CD4-positive, alpha-beta T cell (primary cell): ENCODE measurements around the gene NKAIN4. TPM values are rescaled to one million over a fixed set of nuclear protein-coding genes. Genes with fewer than 3 reads are reported as not detected.

Source experiments
- ATAC-seq: fragments of 200-7000 bp; cut with Tn5 transposase; one replicate; pipeline ENCODE4 v1.10.0; 2022; ENCODE audit warnings: mild to moderate bottlenecking; ENCODE audit not compliant: poor library complexity
- CTCF ChIA-PET: fragments of 350-600 bp; sonication (Branson Sonifier 250); formaldehyde crosslinking; loops from one replicate; lab custom pipeline; 2021; ENCODE audit warnings: antibody characterized with exemption, inconsistent platforms; lab: Charles Lee
- POLR2A ChIA-PET: fragments of 350-600 bp; sonication (Branson Sonifier 250); formaldehyde crosslinking; loops from one replicate; lab custom pipeline; 2021; ENCODE audit warnings: antibody characterized with exemption, inconsistent platforms; lab: Charles Lee
- DNase-seq, 14 experiments: peaks; one replicate each; pipeline ENCODE4 v3.0.0-alpha.2; 2013 to 2020; ENCODE audit warnings: mixed read lengths in 2 of 14
- H3K27ac ChIP-seq, 2 donors: one replicate each; pipeline versions ENCODE4 v1.5.1 to v1.7.0; 2013; ENCODE audit warnings: low read length in 2 of 2, low read depth in 1 of 2, mild to moderate bottlenecking in 1 of 2
- H3K27me3 ChIP-seq, 2 experiments: 1 replicate in 1 of 2; 2 replicates in 1 of 2; pipeline versions ENCODE4 v1.6.1 to v1.7.0; 2013; ENCODE audit warnings: low read length in 2 of 2, control low read depth in 1 of 2, mild to moderate bottlenecking in 1 of 2, moderate library complexity in 1 of 2; ENCODE audit not compliant: insufficient read depth in 2 of 2, control insufficient read depth in 1 of 2
- H3K36me3 ChIP-seq: one replicate; pipeline ENCODE4 v1.6.1; 2013; ENCODE audit warnings: low read length, control low read depth; ENCODE audit not compliant: insufficient read depth
- H3K4me1 ChIP-seq: one replicate; pipeline ENCODE4 v1.6.1; 2013; ENCODE audit warnings: low read length, control low read depth; ENCODE audit not compliant: insufficient read depth
- H3K4me3 ChIP-seq: one replicate; pipeline ENCODE4 v1.5.1; 2013; ENCODE audit warnings: mild to moderate bottlenecking, low read length, moderate library complexity
- H3K9me3 ChIP-seq, 2 experiments: 1 replicate in 1 of 2; 2 replicates in 1 of 2; pipeline versions ENCODE4 v1.6.1 to v1.7.0; 2013; ENCODE audit warnings: low read length in 2 of 2, mild to moderate bottlenecking in 2 of 2, control low read depth in 1 of 2, moderate library complexity in 1 of 2; ENCODE audit not compliant: control insufficient read depth in 1 of 2, insufficient read depth in 1 of 2
- H3K27ac Mint-ChIP-seq: one replicate; pipeline ENCODE4 v1.8.0; 2020; ENCODE audit warnings: mixed read lengths
- H3K27me3 Mint-ChIP-seq: one replicate; pipeline ENCODE4 v1.8.0; 2021; ENCODE audit warnings: mixed read lengths
- H3K36me3 Mint-ChIP-seq: one replicate; pipeline ENCODE4 v1.8.0; 2021; ENCODE audit warnings: low read depth, mixed read lengths
- H3K4me1 Mint-ChIP-seq: one replicate; pipeline ENCODE4 v1.8.0; 2021; ENCODE audit warnings: low read depth, mixed read lengths
- H3K4me3 Mint-ChIP-seq: one replicate; pipeline ENCODE4 v1.8.0; 2020; ENCODE audit warnings: mild to moderate bottlenecking, mixed read lengths
- H3K9me3 Mint-ChIP-seq: one replicate; pipeline ENCODE4 v1.8.0; 2020; ENCODE audit warnings: mixed read lengths
- CTCF ChIP-seq: fragments of 200-600 bp; IDR thresholded peaks from one replicate; pipeline ENCODE4 v1.8.0; 2022; ENCODE audit warnings: antibody characterized with exemption, mild to moderate bottlenecking
- intact Hi-C, 2 experiments: fragments of 100-400 bp; cut with DNase I in 1 of 2; cut with micrococcal nuclease in 1 of 2; formaldehyde crosslinking; loops; one replicate each; pipeline versions ENCODE4 v1.15.1 to v1.9.0; 2023 to 2025; cut with DNase I, micrococcal nuclease
- total RNA-seq, 174 experiments: library from RNA in 2 of 174; stranded (reverse) in 2 of 174; gene quantifications; one replicate each; pipeline ENCODE4 v1.2.3 and lab custom pipeline; 2021 to 2026

Gene NKAIN4
- total RNA-seq, 2 experiments from 2014 or later = not detected

GRCh38 chr20:63280371-63280770, 26.1 kb upstream of the NKAIN4 start:
- no peak overlapping the region for H3K27ac ChIP-seq
- no peak overlapping the region for H3K4me3 Mint-ChIP-seq
- CTCF ChIA-PET = no interaction called here
- TF ChIP-seq CTCF = no peak
- H3K36me3 Mint-ChIP-seq = peaks cover 53% of the 10 kb centered on the region
- intact Hi-C loops = no loop called here
- H3K4me1 ChIP-seq = peaks cover 12% of the 10 kb centered on the region
- H3K9me3 Mint-ChIP-seq = no peaks in the 10 kb centered on the region
- no peak for DNase-seq
- POLR2A ChIA-PET = interaction anchor here (0.6 kb wide), 1 partner anchor 29 kb away, joined by 4 read pairs; no protein-coding TSS in a partner anchor
- no peaks in the 10 kb centered on the region for H3K27me3 Mint-ChIP-seq
- H3K4me3 ChIP-seq = no peak overlapping the region
- no peak overlapping the region for H3K27ac Mint-ChIP-seq
- peaks cover 63% of the 10 kb centered on the region for H3K36me3 ChIP-seq
- H3K4me1 Mint-ChIP-seq = peaks cover 5% of the 10 kb centered on the region
- H3K9me3 ChIP-seq = no peaks in the 10 kb centered on the region
- ATAC-seq = no peak
- no peaks in the 10 kb centered on the region for H3K27me3 ChIP-seq

DNA sequence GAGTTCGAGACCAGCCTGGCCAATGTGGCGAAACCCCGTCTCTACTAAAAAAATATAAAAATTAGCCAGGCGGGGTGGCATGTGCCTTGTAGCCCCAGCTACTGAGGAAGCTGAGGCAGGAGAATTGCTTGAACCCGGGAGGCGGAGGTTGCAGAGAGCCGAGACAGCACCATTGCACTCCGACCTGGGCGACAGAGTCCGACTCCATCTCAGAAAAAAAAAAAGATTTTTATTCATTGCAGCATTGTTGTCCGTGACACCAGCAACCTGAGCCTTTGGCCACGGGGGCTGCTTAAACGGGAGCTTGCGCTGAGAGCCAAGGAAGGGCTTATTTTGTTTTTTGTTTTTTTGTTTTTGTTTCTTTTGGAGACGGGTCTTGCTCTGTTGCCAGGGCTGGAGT, 25.7 kb upstream of the NKAIN4 start:
- no peak for ATAC-seq
- Histone ChIP-seq H3K4me3 (no peak overlapping the region), H3K9me3 (no peaks in the 10 kb centered on the region), H3K27me3 (no peaks in the 10 kb centered on the region), H3K36me3 (peaks cover 63% of the 10 kb centered on the region), H3K4me1 (peaks cover 8% of the 10 kb centered on the region), H3K27ac (no peak overlapping the region)
- Mint-ChIP-seq H3K4me3 (no peak overlapping the region), H3K27ac (no peak overlapping the region), H3K27me3 (no peaks in the 10 kb centered on the region), H3K4me1 (peaks cover 9% of the 10 kb centered on the region), H3K36me3 (peaks cover 53% of the 10 kb centered on the region), H3K9me3 (no peaks in the 10 kb centered on the region)
- DNase-seq = no peak
- TF ChIP-seq CTCF = no peak
- ChIA-PET CTCF (no interaction called here), POLR2A (interaction anchor here (0.6 kb wide), 1 partner anchor 30 kb away, joined by 4 read pairs; no protein-coding TSS in a partner anchor)
- intact Hi-C loops = no loop called here

DNA sequence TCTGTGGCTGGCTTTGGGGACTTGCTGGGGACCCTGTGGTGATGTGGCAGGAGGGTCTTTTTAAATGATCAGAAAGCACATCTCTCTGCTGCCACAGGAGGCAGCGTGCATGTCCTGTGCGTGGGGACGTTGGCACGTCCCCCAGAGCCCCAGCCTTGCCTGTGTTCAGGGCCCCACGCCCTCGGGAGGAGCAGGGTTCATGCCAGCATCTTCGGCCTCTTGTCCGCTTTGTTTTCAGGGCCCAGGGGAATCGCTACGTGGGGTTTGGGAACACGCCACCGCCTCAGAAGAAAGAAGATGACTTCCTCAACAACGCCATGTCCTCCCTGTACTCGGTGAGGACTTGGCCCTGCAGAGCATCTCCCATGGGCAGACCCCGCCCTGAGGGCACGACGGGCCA, 24.4 kb upstream of the NKAIN4 start:
- ATAC-seq = no peak
- H3K4me1 ChIP-seq = peaks cover 18% of the 10 kb centered on the region
- H3K36me3 ChIP-seq = peaks cover 63% of the 10 kb centered on the region
- peaks cover 14% of the 10 kb centered on the region for H3K4me1 Mint-ChIP-seq
- no peaks in the 10 kb centered on the region for H3K9me3 Mint-ChIP-seq
- ChIA-PET CTCF (no interaction called here), POLR2A (no interaction called here)
- no peaks in the 10 kb centered on the region for H3K27me3 ChIP-seq
- no peak overlapping the region for H3K27ac ChIP-seq
- no peak overlapping the region for H3K4me3 ChIP-seq
- H3K27me3 Mint-ChIP-seq = no peaks in the 10 kb centered on the region
- H3K9me3 ChIP-seq = no peaks in the 10 kb centered on the region
- H3K27ac Mint-ChIP-seq = no peak overlapping the region
- peaks cover 49% of the 10 kb centered on the region for H3K36me3 Mint-ChIP-seq
- no peak for DNase-seq
- intact Hi-C loops = no loop called here
- no peak for TF ChIP-seq CTCF
- no peak overlapping the region for H3K4me3 Mint-ChIP-seq
